HepG2 (cell line): ENCODE measurements around the gene CERS1. TPM values are rescaled to one million over a fixed set of nuclear protein-coding genes. Genes with fewer than 3 reads are reported as not detected.

Experiments used
- AGO2 ChIP-seq: fragments of 200-400 bp; formaldehyde crosslinking; optimal IDR thresholded peaks from 2 replicates; pipeline ENCODE3; 2017; ENCODE audit warnings: mild to moderate bottlenecking, low read depth, low read length, moderate library complexity
- ATF7-NPFF ChIP-seq: sonication (generic); formaldehyde crosslinking; IDR thresholded peaks from 2 replicates; pipeline ENCODE4 v1.8.1; 2023; ENCODE audit warnings: mild to moderate bottlenecking, low read depth, missing genetic modification reagents, moderate library complexity
- BRD4 ChIP-seq: sonication (generic); formaldehyde crosslinking; IDR thresholded peaks from 2 replicates; pipeline ENCODE4 v1.4.0; 2020; ENCODE audit warnings: missing genetic modification reagents
- ELF1 ChIP-seq: sonication (generic); formaldehyde crosslinking; IDR thresholded peaks from 2 replicates; pipeline ENCODE4 v1.4.0; 2020; ENCODE audit warnings: missing genetic modification reagents
- HNRNPH1 ChIP-seq: fragments of 200-400 bp; formaldehyde crosslinking; optimal IDR thresholded peaks from 2 replicates; pipeline ENCODE3; 2017; ENCODE audit warnings: mild to moderate bottlenecking, low read depth, low read length
- HNRNPL ChIP-seq: fragments of 200-400 bp; formaldehyde crosslinking; IDR thresholded peaks from 2 replicates; pipeline ENCODE4 v1.6.1; 2017; ENCODE audit warnings: mild to moderate bottlenecking, low read depth, low read length
- KLF9 ChIP-seq: IDR thresholded peaks from 2 replicates; pipeline ENCODE4 v1.6.1; 2016; ENCODE audit warnings: low read depth
- MED8 ChIP-seq: sonication (generic); formaldehyde crosslinking; IDR thresholded peaks from 2 replicates; pipeline ENCODE4 v1.8.1; 2023; ENCODE audit warnings: mild to moderate bottlenecking, missing genetic modification reagents; ENCODE audit not compliant: insufficient replicate concordance
- MEF2D ChIP-seq: sonication (generic); formaldehyde crosslinking; IDR thresholded peaks from 2 replicates; pipeline ENCODE4 v1.5.1; 2020; ENCODE audit warnings: mild to moderate bottlenecking, missing genetic modification reagents
- PCBP1 ChIP-seq: fragments of 200-400 bp; formaldehyde crosslinking; IDR thresholded peaks from 2 replicates; pipeline ENCODE4 v1.6.1; 2017; ENCODE audit warnings: mild to moderate bottlenecking, low read depth, low read length, borderline replicate concordance
- POLR2AphosphoS2 ChIP-seq: IDR thresholded peaks from 2 replicates; pipeline ENCODE4 v1.6.1; 2011; ENCODE audit warnings: low read depth, low read length, improper control_type of control experiment
- PRPF4 ChIP-seq: fragments of 200-400 bp; formaldehyde crosslinking; IDR thresholded peaks from 2 replicates; pipeline ENCODE4 v1.6.1; 2016; ENCODE audit warnings: low read length, low read depth; ENCODE audit not compliant: poor library complexity, severe bottlenecking
- SAFB2 ChIP-seq: sonication (generic); formaldehyde crosslinking; IDR thresholded peaks from 2 replicates; pipeline ENCODE4 v1.5.1; 2020; ENCODE audit warnings: missing genetic modification reagents, low read depth, mild to moderate bottlenecking, borderline replicate concordance
- SAP130 ChIP-seq: IDR thresholded peaks from 2 replicates; pipeline ENCODE4 v1.6.1; 2016; ENCODE audit warnings: low read depth
- SRSF4 ChIP-seq: fragments of 200-400 bp; formaldehyde crosslinking; IDR thresholded peaks from one replicate; pipeline ENCODE4 v1.6.1; 2018; ENCODE audit warnings: mild to moderate bottlenecking, low read depth, low read length, moderate library complexity; ENCODE audit not compliant: poor library complexity, severe bottlenecking
- TEAD2 ChIP-seq: sonication (generic); formaldehyde crosslinking; IDR thresholded peaks from 2 replicates; pipeline ENCODE4 v1.9.0; 2021; ENCODE audit warnings: missing genetic modification reagents
- ZNF17 ChIP-seq: sonication (generic); formaldehyde crosslinking; IDR thresholded peaks from 2 replicates; pipeline ENCODE4 v1.5.0; 2020; ENCODE audit warnings: mild to moderate bottlenecking, missing genetic modification reagents
- ZNF235 ChIP-seq: sonication (generic); formaldehyde crosslinking; IDR thresholded peaks from 2 replicates; pipeline ENCODE4 v1.8.1; 2023; ENCODE audit warnings: mild to moderate bottlenecking, missing genetic modification reagents, borderline replicate concordance
- ZNF30 ChIP-seq: sonication (generic); formaldehyde crosslinking; IDR thresholded peaks from 2 replicates; pipeline ENCODE4 v1.5.0; 2020; ENCODE audit warnings: mild to moderate bottlenecking, missing genetic modification reagents
- ZNF33A ChIP-seq: sonication (generic); formaldehyde crosslinking; IDR thresholded peaks from 2 replicates; pipeline ENCODE4 v1.5.1; 2020; ENCODE audit warnings: missing genetic modification reagents, mild to moderate bottlenecking, moderate library complexity, borderline replicate concordance
- ZNF564 ChIP-seq: sonication (generic); formaldehyde crosslinking; IDR thresholded peaks from 2 replicates; pipeline ENCODE4 v1.8.1; 2023; ENCODE audit warnings: mild to moderate bottlenecking, missing genetic modification reagents
- ZNF616 ChIP-seq: sonication (generic); formaldehyde crosslinking; IDR thresholded peaks from 2 replicates; pipeline ENCODE4 v1.5.0; 2020; ENCODE audit warnings: low read depth, mild to moderate bottlenecking, missing genetic modification reagents
- ZNF619 ChIP-seq: sonication (generic); formaldehyde crosslinking; IDR thresholded peaks from 2 replicates; pipeline ENCODE4 v1.4.0; 2020; ENCODE audit warnings: mild to moderate bottlenecking, missing genetic modification reagents
- polyA plus RNA-seq, 8 experiments: library from polyadenylated mRNA; depleted of rRNA in 3 of 8; stranded (reverse) in 7 of 8; unstranded in 1 of 8; fragments of >200 nt; fragmentation: Illumina TruSeq in 4 of 8; extraction: Trizol in 4 of 8; gene quantifications; 2 replicates each; pipeline versions ENCODE4 v1.2.1 to v1.2.3, GENCODE V29; 2011 to 2016; ENCODE audit warnings: low read depth in 4 of 8, missing spikeins in 1 of 8, mixed read lengths in 1 of 8; ENCODE audit not compliant: insufficient read depth in 1 of 8
- total RNA-seq, 5 experiments: library from RNA; depleted of rRNA; stranded (reverse); fragments of >200 nt; fragmentation: Illumina TruSeq; extraction: Trizol; gene quantifications; 2 replicates each; pipeline ENCODE4 v1.2.3, GENCODE V29; 2016; ENCODE audit warnings: low read depth in 1 of 5
- TF ChIP-seq, protein P1 (sequence below), 2 experiments: sonication (generic) in 1 of 2; formaldehyde crosslinking in 1 of 2; IDR thresholded peaks; 2 replicates each; pipeline versions ENCODE4 v1.4.0 to v1.6.1; 2018 to 2020; ENCODE audit warnings: missing genetic modification reagents in 2 of 2, borderline replicate concordance in 1 of 2, low read depth in 1 of 2, mild to moderate bottlenecking in 1 of 2, missing biosample characterization in 1 of 2
- TF ChIP-seq, protein P2 (sequence below): sonication (generic); formaldehyde crosslinking; IDR thresholded peaks from 2 replicates; pipeline ENCODE4 v1.4.0; 2020; ENCODE audit warnings: missing genetic modification reagents, low read depth, mild to moderate bottlenecking, borderline replicate concordance
- TF ChIP-seq, protein P3 (sequence below): sonication (generic); formaldehyde crosslinking; IDR thresholded peaks from 2 replicates; pipeline ENCODE4 v1.5.0; 2020; ENCODE audit warnings: missing genetic modification reagents
- TF ChIP-seq, protein P4 (sequence below): sonication (generic); formaldehyde crosslinking; IDR thresholded peaks from 2 replicates; pipeline ENCODE4 v1.4.0; 2020; ENCODE audit warnings: mild to moderate bottlenecking, missing genetic modification reagents

Gene CERS1
- total and polyA plus RNA-seq, 2 of the 13 experiments (the other 11 are each of a cell fraction or from before 2014, with no cell fraction given): 4.6 to 9.8 TPM

DNA sequence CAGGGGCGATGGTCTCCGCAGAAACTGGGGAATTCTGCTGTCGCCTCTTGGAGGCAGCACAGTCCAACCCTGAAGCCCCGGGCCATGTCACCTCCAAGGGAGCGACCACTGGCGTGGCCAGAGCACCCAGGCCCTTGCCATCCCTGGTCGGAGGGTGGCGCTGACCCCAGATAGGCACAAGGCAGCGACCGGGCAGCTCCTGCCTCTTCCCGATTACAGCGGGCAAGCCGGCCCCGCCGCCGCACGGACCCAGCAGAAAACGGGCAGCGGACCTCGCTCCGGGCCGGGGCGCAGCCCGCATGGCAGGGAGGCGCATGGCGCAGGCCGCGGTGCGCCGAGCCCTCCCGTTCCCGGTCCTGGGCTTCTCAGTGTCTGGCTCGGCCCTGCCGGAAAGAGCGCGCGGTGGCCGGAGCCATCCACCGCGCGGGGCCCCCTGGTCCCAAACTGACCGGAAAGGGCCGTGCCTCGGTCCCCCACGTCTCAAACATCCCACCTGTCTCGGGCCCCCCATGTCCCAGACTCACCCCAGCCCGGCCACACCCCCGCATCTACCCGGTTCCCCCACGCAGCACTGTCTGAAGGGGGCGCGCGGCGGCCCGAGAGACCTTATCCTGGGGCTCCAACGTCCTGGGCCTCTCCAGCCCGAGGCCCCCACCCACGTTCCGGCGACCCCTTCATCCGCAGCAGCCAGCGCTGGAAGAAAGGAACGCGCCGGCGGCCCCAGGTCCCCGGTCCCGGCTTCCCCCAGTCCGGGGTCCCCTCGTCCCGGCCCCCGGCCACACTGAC, 727 bp downstream of the CERS1 start (continued):
- TF ChIP-seq SRSF4 (no peak), HNRNPH1 (no peak), ZNF235 (CRISPR knock-in tag) (no peak), POLR2AphosphoS2 (no peak), SAP130 (CRISPR knock-in tag) (peak; percentile 78), ATF7-NPFF (CRISPR knock-in tag) (no peak), HNRNPL (peak; percentile 91), AGO2 (no peak), ELF1 (CRISPR knock-in tag) (no peak), ZNF17 (CRISPR knock-in tag) (no peak), ZNF33A (CRISPR knock-in tag) (no peak), BRD4 (CRISPR knock-in tag) (no peak), MED8 (CRISPR knock-in tag) (no peak), TEAD2 (CRISPR knock-in tag) (no peak), ZNF616 (CRISPR knock-in tag) (no peak), SAFB2 (CRISPR knock-in tag) (peak; percentile 65; the same call in 1 of the 2 replicates), KLF9 (CRISPR knock-in tag) (no peak), PCBP1 (no peak), PRPF4 (no peak), MEF2D (CRISPR knock-in tag) (no peak), ZNF564 (CRISPR knock-in tag) (no peak), ZNF30 (CRISPR knock-in tag) (no peak), ZNF619 (CRISPR knock-in tag) (no peak)
- TF ChIP-seq, protein P1, sequence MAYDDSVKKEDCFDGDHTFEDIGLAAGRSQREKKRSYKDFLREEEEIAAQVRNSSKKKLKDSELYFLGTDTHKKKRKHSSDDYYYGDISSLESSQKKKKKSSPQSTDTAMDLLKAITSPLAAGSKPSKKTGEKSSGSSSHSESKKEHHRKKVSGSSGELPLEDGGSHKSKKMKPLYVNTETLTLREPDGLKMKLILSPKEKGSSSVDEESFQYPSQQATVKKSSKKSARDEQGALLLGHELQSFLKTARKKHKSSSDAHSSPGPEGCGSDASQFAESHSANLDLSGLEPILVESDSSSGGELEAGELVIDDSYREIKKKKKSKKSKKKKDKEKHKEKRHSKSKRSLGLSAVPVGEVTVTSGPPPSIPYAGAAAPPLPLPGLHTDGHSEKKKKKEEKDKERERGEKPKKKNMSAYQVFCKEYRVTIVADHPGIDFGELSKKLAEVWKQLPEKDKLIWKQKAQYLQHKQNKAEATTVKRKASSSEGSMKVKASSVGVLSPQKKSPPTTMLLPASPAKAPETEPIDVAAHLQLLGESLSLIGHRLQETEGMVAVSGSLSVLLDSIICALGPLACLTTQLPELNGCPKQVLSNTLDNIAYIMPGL (CRISPR knock-in tag; IDR thresholded peaks at IDR 0.05; ENCODE audit: borderline replicate concordance in 1 of 2, low read depth in 1 of 2): peak; percentile 93 to 95
- TF ChIP-seq, protein P2, sequence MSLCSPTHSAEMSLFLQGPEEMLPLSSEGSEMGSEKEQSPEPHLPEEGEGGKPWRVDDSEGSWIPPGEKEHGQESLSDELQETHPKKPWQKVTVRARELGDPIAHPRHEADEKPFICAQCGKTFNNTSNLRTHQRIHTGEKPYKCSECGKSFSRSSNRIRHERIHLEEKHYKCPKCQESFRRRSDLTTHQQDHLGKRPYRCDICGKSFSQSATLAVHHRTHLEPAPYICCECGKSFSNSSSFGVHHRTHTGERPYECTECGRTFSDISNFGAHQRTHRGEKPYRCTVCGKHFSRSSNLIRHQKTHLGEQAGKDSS (CRISPR knock-in tag): peak; percentile 73; the same call in 1 of the 2 replicates
- TF ChIP-seq, protein P3, sequence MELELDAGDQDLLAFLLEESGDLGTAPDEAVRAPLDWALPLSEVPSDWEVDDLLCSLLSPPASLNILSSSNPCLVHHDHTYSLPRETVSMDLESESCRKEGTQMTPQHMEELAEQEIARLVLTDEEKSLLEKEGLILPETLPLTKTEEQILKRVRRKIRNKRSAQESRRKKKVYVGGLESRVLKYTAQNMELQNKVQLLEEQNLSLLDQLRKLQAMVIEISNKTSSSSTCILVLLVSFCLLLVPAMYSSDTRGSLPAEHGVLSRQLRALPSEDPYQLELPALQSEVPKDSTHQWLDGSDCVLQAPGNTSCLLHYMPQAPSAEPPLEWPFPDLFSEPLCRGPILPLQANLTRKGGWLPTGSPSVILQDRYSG: no peak
- TF ChIP-seq, protein P4, sequence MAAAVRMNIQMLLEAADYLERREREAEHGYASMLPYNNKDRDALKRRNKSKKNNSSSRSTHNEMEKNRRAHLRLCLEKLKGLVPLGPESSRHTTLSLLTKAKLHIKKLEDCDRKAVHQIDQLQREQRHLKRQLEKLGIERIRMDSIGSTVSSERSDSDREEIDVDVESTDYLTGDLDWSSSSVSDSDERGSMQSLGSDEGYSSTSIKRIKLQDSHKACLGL (CRISPR knock-in tag): 0 out of 2 replicates have a peak, but pooled peaks have one; percentile 29
